ENCODE measurements around the gene TBC1D14. TPM values are rescaled to one million over a fixed set of nuclear protein-coding genes. Genes with fewer than 3 reads are reported as not detected.

TBC1D14 gene
- total RNA-seq, 1 experiment from 2014 or later, result 50.2 TPM

GRCh38 chr4:7066493-7066892, 156.9 kb downstream of the TBC1D14 start:
- H3K9ac ChIP-seq (ENCODE audit: extremely low read depth, insufficient read length, low read length), result no peak overlapping the region
- H3K4me1 ChIP-seq (ENCODE audit: insufficient read depth, low read length), result peaks cover 4% of the 10 kb centered on the region
- Mint-ChIP-seq H3K4me1 (peaks cover 15 to 24% of the 10 kb centered on the region in 2 experiments), H3K9me3 (no peaks in the 10 kb centered on the region), H3K4me3 (peak overlapping the region; percentile 83 to 95), H3K36me3 (ENCODE audit: insufficient read depth in 1 of 3, low read depth in 3 of 3) (peaks cover 25 to 45% (median 37%) of the 10 kb centered on the region in 3 experiments), H3K27me3 (ENCODE audit: low read depth) (peaks cover 31% of the 10 kb centered on the region), H3K27ac (no peak overlapping the region)
- H3K79me2 ChIP-seq (ENCODE audit: insufficient read depth, low read length), result peaks cover 16% of the 10 kb centered on the region; the same call in 1 of the 2 replicates
- H2BK5ac ChIP-seq (ENCODE audit: insufficient read length, low read length), result no peak overlapping the region
- no peak overlapping the region for H3K18ac ChIP-seq (ENCODE audit: insufficient read length, low read depth, low read length)
- H4K8ac ChIP-seq (replicated peaks; ENCODE audit: insufficient read length, low read depth, low read length), result no peak overlapping the region
- H3K14ac ChIP-seq (ENCODE audit: insufficient read depth, low read length), result no peak overlapping the region
- H2BK120ac ChIP-seq (ENCODE audit: low read depth, low read length, poor library complexity, severe bottlenecking), result no peak overlapping the region
- TF ChIP-seq CTCF (conservative IDR thresholded peaks at IDR 0.05), result no peak
- no peak for DNase-seq
- H3K79me1 ChIP-seq (ENCODE audit: insufficient read depth, low read depth, low read length, poor library complexity, severe bottlenecking), result peaks cover 13% of the 10 kb centered on the region
- no peak overlapping the region for H2BK20ac ChIP-seq (ENCODE audit: low read depth, low read length, poor library complexity, severe bottlenecking)
- H3K4ac ChIP-seq (ENCODE audit: low read depth, low read length), result no peak overlapping the region
- no peaks in the 10 kb centered on the region; the same call in 1 of the 2 replicates for H3K27me3 ChIP-seq (ENCODE audit: insufficient read depth, low read length)
- no peak overlapping the region for H2BK15ac ChIP-seq (ENCODE audit: low read depth, low read length)
- H3T11ph ChIP-seq (ENCODE audit: low read length), result no peak overlapping the region
- H3K4me2 ChIP-seq (ENCODE audit: insufficient read depth, insufficient read length, low read length), result peak overlapping the region; percentile 91
- no peak overlapping the region for H2BK12ac ChIP-seq (ENCODE audit: insufficient read length, low read depth, low read length)
- H3K23ac ChIP-seq (ENCODE audit: insufficient read length, low read depth, low read length), result no peak overlapping the region
- no peak overlapping the region for H4K91ac ChIP-seq (ENCODE audit: insufficient read length, low read depth, low read length)
- WGBS (ENCODE audit: extremely low coverage, insufficient read length, low lambda C conversion rate), result no CpG with 5 or more reads among the region's 4 CpGs
- no peak overlapping the region for H4K5ac ChIP-seq (ENCODE audit: insufficient read length, low read depth, low read length)
- peaks cover 10% of the 10 kb centered on the region for H3K23me2 ChIP-seq (ENCODE audit: insufficient read length, low read depth, low read length, poor library complexity, severe bottlenecking)
- no peak overlapping the region for H2AK5ac ChIP-seq (ENCODE audit: insufficient read length, low read length)
- no peak overlapping the region for H3K56ac ChIP-seq (ENCODE audit: insufficient read length, low read depth, low read length)
- no peaks in the 10 kb centered on the region for H3K9me3 ChIP-seq (ENCODE audit: control insufficient read depth, low read depth, low read length)
- H2AFZ ChIP-seq (ENCODE audit: low read length), result no peak overlapping the region
- no peak overlapping the region for H3K27ac ChIP-seq (ENCODE audit: insufficient read length, low read depth, low read length)
- no peaks in the 10 kb centered on the region for H4K20me1 ChIP-seq (ENCODE audit: control insufficient read depth, insufficient read depth, insufficient read length)
